Ramos (cell line): ENCODE results near the gene PHLDA2.

Source experiments
- in situ Hi-C: fragments of 300-500 bp; cut with MboI; formaldehyde crosslinking; loops from one replicate; pipeline ENCODE4 v1.14.3; 2022; ENCODE audit warnings: low sequenced_read_pairs; ENCODE audit not compliant: unreplicated experiment

PHLDA2 gene

GRCh38 chr11:2930704-2931419 lies 1.6 kb upstream of the PHLDA2 start:
- in situ Hi-C loops = no loop called here

DNA sequence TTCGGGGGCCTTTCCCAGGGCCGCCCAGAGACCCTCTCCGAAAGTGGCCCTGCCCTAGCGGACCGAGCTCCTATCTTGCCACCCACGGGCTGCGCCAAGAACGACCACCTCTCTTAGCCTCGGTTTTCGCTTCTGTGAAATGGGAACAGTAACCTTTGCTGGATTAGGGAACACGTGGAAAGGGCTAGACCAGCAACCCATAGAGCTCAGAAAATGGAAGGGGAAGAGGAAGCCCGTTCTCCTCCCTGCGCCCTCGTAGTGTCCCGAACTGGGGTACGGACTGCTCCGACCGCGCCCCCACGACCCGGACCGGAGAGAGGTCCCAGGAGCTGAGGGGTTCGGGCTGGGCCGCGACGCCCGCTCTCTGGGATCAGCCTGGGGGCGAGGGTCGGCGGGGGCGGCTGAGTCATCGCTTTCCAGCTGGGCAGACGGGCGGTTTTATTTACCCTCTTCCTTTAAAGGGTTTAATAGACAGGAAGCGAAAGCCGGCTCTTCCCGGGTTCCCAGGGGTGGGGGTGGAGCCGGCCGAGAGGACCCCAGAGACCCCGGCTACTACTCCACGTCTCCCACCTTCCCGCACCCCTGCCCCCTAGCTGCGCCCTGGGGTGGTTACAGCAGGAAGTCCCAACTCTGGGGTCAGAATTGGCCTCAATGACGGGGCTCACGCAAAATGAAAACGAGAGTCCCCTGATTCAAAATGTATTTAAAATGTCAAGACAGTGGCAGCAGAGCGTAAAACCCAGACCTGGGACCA lies 907 bp upstream of the PHLDA2 start:
- in situ Hi-C loops = no loop called here

DNA sequence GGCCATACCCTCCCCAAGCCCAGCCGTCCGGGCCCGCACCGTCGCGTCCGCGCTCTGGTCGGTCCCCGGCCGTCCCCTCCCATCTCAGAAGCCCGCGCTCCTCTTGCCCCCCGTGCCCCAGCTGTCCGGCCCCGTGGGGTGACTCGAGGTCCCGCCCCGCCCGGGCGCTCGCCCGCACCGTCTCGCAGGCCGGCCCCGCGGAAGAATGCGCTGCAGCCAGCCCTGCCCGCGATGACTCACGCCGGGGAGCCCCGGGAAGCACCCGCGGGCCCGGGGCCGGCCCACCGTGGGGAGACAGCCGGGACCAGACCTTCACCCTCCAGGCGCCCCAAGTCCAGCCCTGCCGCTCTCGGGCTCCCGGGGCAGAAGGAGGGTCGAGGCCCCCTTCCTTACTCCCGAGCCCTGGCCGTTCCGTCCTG lies 320 bp upstream of the PHLDA2 start:
- in situ Hi-C loops = no loop called here

GRCh38 chr11:2927851-2928604 lies 1.2 kb downstream of the PHLDA2 start:
- in situ Hi-C loops = no loop called here

- in situ Hi-C loops = no loop called here
Observed at GRCh38 chr11:2927121-2927800, 2.0 kb downstream of the PHLDA2 start.

- in situ Hi-C loops = no loop called here
Observed at GRCh38 chr11:2926611-2927051, 2.6 kb downstream of the PHLDA2 start.

GRCh38 chr11:2924821-2925675 lies 4.2 kb downstream of the PHLDA2 start:
- in situ Hi-C loops = no loop called here

DNA sequence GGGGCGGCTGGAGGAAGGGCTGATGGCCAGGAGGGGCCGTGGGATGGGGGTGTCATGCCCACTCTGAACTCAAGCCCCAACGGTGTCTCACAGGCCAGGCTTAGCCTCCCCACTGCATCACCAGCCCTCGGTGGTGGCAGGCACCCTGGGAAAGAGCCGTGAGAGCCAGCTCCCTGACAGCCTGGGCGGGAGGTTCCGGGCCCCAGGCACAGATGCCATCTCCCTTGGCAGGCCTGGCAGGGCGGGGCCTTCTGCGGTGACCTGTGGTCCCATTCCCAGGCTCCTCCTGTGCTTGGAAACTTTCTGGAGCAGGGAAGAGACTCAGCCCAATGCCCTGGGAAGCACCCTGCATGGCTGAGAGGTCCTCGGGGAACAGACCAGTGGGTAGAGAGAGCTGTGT lies 4.8 kb downstream of the PHLDA2 start:
- in situ Hi-C loops = no loop called here

- in situ Hi-C loops = no loop called here
Observed at GRCh38 chr11:2923446-2924375, 5.5 kb downstream of the PHLDA2 start.

DNA sequence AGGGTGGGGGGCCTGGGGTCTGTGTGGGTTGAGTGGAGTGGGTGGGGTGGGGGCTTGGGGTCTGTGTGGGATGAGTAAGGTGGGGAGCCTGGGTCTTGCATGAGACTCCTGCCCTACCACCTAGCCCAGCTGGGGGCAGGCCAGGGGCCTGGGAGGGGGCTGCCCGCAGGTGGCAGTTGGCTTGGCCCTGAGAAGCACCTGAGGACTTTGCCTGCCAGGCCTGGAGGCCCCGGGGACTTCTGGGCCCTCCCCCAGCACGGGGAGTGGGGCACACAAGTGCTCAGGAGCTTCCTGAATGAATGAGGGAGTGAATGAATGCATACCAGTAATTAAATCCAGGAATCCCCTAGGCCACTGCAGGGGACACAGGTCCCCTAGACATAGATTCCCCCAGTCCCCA lies 6.6 kb downstream of the PHLDA2 start:
- in situ Hi-C loops = no loop called here

- in situ Hi-C loops = no loop called here
Observed at GRCh38 chr11:2921742-2922493, 7.3 kb downstream of the PHLDA2 start.

DNA sequence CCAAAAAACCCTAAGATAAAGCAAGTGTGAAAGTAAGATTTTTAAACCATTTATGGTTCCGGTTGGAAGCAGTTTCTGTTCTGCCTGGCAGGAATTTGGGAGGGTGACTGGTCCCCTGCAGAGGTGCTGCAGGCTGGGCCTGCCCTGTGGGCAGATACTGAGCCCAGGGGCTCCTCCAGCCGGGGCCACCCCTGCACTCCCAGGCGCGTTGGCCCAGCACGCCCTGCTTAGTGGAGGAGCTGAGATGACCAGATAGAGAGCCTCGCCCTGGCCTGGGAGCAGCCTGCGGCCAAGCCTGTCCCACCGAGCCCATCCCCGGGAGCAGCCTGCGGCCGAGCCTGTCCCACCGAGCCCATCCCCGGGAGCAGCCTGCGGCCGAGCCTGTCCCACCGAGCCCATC lies 8.0 kb downstream of the PHLDA2 start:
- in situ Hi-C loops = no loop called here

- in situ Hi-C loops = no loop called here
Observed at GRCh38 chr11:2920343-2920742, 8.9 kb downstream of the PHLDA2 start.

GRCh38 chr11:2919837-2920236 lies 9.4 kb downstream of the PHLDA2 start:
- in situ Hi-C loops = no loop called here

- in situ Hi-C loops = no loop called here
Observed at GRCh38 chr11:2919188-2919587, 10.0 kb downstream of the PHLDA2 start.

DNA sequence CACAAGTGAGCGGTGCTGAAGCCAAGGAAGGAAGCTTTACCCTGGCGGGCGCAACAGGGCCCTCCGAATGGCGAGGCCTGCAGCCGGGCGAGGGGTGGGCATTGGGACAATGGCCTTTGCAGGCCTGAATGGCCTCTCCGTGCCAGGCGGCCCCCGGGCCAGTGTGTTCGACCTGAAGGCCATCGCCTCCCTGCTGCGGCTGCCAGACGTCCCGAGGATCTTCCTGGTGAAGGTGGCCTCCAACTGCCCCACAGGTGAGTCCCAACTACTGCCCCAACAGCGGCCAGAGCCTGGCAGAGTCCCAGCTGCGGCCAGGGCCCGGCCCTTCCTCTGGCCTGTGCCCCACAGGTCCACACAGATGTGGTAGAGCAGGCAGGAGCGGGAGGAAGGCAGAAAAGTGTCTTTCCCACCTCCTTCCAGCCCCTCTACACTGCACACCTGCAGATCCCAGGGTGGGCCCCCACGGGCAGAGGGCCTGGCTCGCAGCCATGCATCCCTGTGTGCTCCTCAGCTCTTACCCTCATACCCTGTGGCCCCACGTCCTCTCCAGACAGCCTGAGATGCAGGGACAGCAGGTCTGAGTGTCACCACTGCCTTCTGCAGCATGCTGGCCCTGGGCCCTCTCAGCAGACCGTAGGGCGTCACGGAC lies 11.3 kb downstream of the PHLDA2 start:
- in situ Hi-C loops = no loop called here

GRCh38 chr11:2916892-2917645 lies 12.2 kb downstream of the PHLDA2 start:
- in situ Hi-C loops = no loop called here
